Measurements from ENCODE around the gene ONECUT1. TPM values are rescaled to one million over a fixed set of nuclear protein-coding genes. Genes with fewer than 3 reads are reported as not detected.

Gene ONECUT1
- total RNA-seq, 1 donor from 2014 or later = 0.32 TPM

- TF ChIP-seq CTCF (IDR thresholded peaks at IDR 0.05; ENCODE audit: insufficient read depth, low read depth, low read length) = no peak
- TF ChIP-seq EZH2 (IDR thresholded peaks at IDR 0.05; ENCODE audit: insufficient read depth, low read length) = no peak
- Histone ChIP-seq H3K27ac (ENCODE audit: low read depth, low read length) (no peak overlapping the region), H3K79me2 (ENCODE audit: insufficient read depth, low read length) (no peaks in the 10 kb centered on the region), H3K4me1 (ENCODE audit: insufficient read depth, low read length) (no peaks in the 10 kb centered on the region), H3K9ac (ENCODE audit: low read length) (no peak overlapping the region), H3K36me3 (ENCODE audit: insufficient read depth, low read length) (no peaks in the 10 kb centered on the region), H4K20me1 (ENCODE audit: insufficient read depth, low read length) (no peaks in the 10 kb centered on the region), H3K4me2 (ENCODE audit: low read length) (no peak overlapping the region), H3K9me3 (ENCODE audit: insufficient read depth, low read depth, low read length) (no peaks in the 10 kb centered on the region), H3K4me3 (ENCODE audit: insufficient read depth, low read depth, low read length) (no peak overlapping the region), H3K27me3 (ENCODE audit: insufficient read depth, low read length) (peaks cover 11% of the 10 kb centered on the region), H2AFZ (ENCODE audit: low read depth, low read length) (no peak overlapping the region)
- Mint-ChIP-seq H3K27ac (ENCODE audit: unreplicated experiment) (no peak overlapping the region), H3K27me3 (ENCODE audit: low read depth, unreplicated experiment) (peaks cover 27% of the 10 kb centered on the region), H3K4me3 (ENCODE audit: unreplicated experiment) (no peak overlapping the region), H3K36me3 (ENCODE audit: low read depth, unreplicated experiment) (no peaks in the 10 kb centered on the region), H3K4me1 (ENCODE audit: low read depth, unreplicated experiment) (peaks cover 6% of the 10 kb centered on the region), H3K9me3 (ENCODE audit: unreplicated experiment) (peaks cover 4% of the 10 kb centered on the region)
- FAIRE-seq = no peak
- no peak for DNase-seq (ENCODE audit: low read depth)
These were observed 24.4 kb downstream of the ONECUT1 start for GRCh38 chr15:52765785-52766184.

- FAIRE-seq (no peak), DNase-seq (ENCODE audit: low read depth) (no peak)
- Histone ChIP-seq H3K4me3 (ENCODE audit: insufficient read depth, low read depth, low read length) (no peak overlapping the region), H3K27me3 (ENCODE audit: insufficient read depth, low read length) (peaks cover 11% of the 10 kb centered on the region), H3K4me1 (ENCODE audit: insufficient read depth, low read length) (no peaks in the 10 kb centered on the region), H3K9ac (ENCODE audit: low read length) (no peak overlapping the region), H4K20me1 (ENCODE audit: insufficient read depth, low read length) (no peaks in the 10 kb centered on the region), H2AFZ (ENCODE audit: low read depth, low read length) (no peak overlapping the region), H3K27ac (ENCODE audit: low read depth, low read length) (no peak overlapping the region), H3K36me3 (ENCODE audit: insufficient read depth, low read length) (no peaks in the 10 kb centered on the region), H3K4me2 (ENCODE audit: low read length) (no peak overlapping the region), H3K79me2 (ENCODE audit: insufficient read depth, low read length) (no peaks in the 10 kb centered on the region), H3K9me3 (ENCODE audit: insufficient read depth, low read depth, low read length) (no peaks in the 10 kb centered on the region)
- H3K4me3 Mint-ChIP-seq (ENCODE audit: unreplicated experiment) = no peak overlapping the region
- peaks cover 4% of the 10 kb centered on the region for H3K9me3 Mint-ChIP-seq (ENCODE audit: unreplicated experiment)
- H3K27me3 Mint-ChIP-seq (ENCODE audit: low read depth, unreplicated experiment) = peaks cover 30% of the 10 kb centered on the region
- no peaks in the 10 kb centered on the region for H3K36me3 Mint-ChIP-seq (ENCODE audit: low read depth, unreplicated experiment)
- TF ChIP-seq CTCF (IDR thresholded peaks at IDR 0.05; ENCODE audit: insufficient read depth, low read depth, low read length) (no peak), EZH2 (IDR thresholded peaks at IDR 0.05; ENCODE audit: insufficient read depth, low read length) (no peak)
- no peak overlapping the region for H3K27ac Mint-ChIP-seq (ENCODE audit: unreplicated experiment)
- H3K4me1 Mint-ChIP-seq (ENCODE audit: low read depth, unreplicated experiment) = peaks cover 6% of the 10 kb centered on the region
These were observed 25.4 kb downstream of the ONECUT1 start for GRCh38 chr15:52764731-52765130.

- FAIRE-seq = no peak
- H3K4me3 Mint-ChIP-seq (ENCODE audit: unreplicated experiment) = no peak overlapping the region
- H3K27me3 Mint-ChIP-seq (ENCODE audit: low read depth, unreplicated experiment) = peaks cover 34% of the 10 kb centered on the region
- Histone ChIP-seq H3K36me3 (ENCODE audit: insufficient read depth, low read length) (no peaks in the 10 kb centered on the region), H3K27ac (ENCODE audit: low read depth, low read length) (no peak overlapping the region), H3K4me3 (ENCODE audit: insufficient read depth, low read depth, low read length) (no peak overlapping the region), H4K20me1 (ENCODE audit: insufficient read depth, low read length) (no peaks in the 10 kb centered on the region), H2AFZ (ENCODE audit: low read depth, low read length) (no peak overlapping the region), H3K4me2 (ENCODE audit: low read length) (no peak overlapping the region), H3K79me2 (ENCODE audit: insufficient read depth, low read length) (no peaks in the 10 kb centered on the region), H3K27me3 (ENCODE audit: insufficient read depth, low read length) (peaks cover 8% of the 10 kb centered on the region), H3K4me1 (ENCODE audit: insufficient read depth, low read length) (no peaks in the 10 kb centered on the region), H3K9ac (ENCODE audit: low read length) (no peak overlapping the region), H3K9me3 (ENCODE audit: insufficient read depth, low read depth, low read length) (no peaks in the 10 kb centered on the region)
- no peaks in the 10 kb centered on the region for H3K4me1 Mint-ChIP-seq (ENCODE audit: low read depth, unreplicated experiment)
- H3K27ac Mint-ChIP-seq (ENCODE audit: unreplicated experiment) = no peak overlapping the region
- no peak for DNase-seq (ENCODE audit: low read depth)
- TF ChIP-seq EZH2 (IDR thresholded peaks at IDR 0.05; ENCODE audit: insufficient read depth, low read length) (no peak), CTCF (IDR thresholded peaks at IDR 0.05; ENCODE audit: insufficient read depth, low read depth, low read length) (no peak)
- H3K36me3 Mint-ChIP-seq (ENCODE audit: low read depth, unreplicated experiment) = peaks cover 1% of the 10 kb centered on the region
- peaks cover 4% of the 10 kb centered on the region for H3K9me3 Mint-ChIP-seq (ENCODE audit: unreplicated experiment)
These were observed 27.5 kb downstream of the ONECUT1 start for GRCh38 chr15:52762621-52763020.
